Glutamatergic neuron (in vitro differentiated cells): ENCODE measurements around the gene SH3GL1. TPM values are rescaled to one million over a fixed set of nuclear protein-coding genes. Genes with fewer than 3 reads are reported as not detected.

Source experiments
- DNase-seq: peaks from one replicate; pipeline ENCODE4 v3.0.0; 2022
- H3K27ac Mint-ChIP-seq: one replicate; pipeline ENCODE4 v1.8.0; 2020; ENCODE audit warnings: mild to moderate bottlenecking, mixed read lengths, inconsistent platforms; ENCODE audit not compliant: unreplicated experiment
- H3K27me3 Mint-ChIP-seq: one replicate; pipeline ENCODE4 v1.8.0; 2020; ENCODE audit warnings: mild to moderate bottlenecking, moderate library complexity, mixed read lengths, inconsistent platforms; ENCODE audit not compliant: unreplicated experiment
- H3K36me3 Mint-ChIP-seq: one replicate; pipeline ENCODE4 v1.8.0; 2020; ENCODE audit warnings: mild to moderate bottlenecking, mixed read lengths, inconsistent platforms; ENCODE audit not compliant: unreplicated experiment
- H3K4me1 Mint-ChIP-seq: one replicate; pipeline ENCODE4 v1.8.0; 2020; ENCODE audit warnings: mild to moderate bottlenecking, low read depth, mixed read lengths, inconsistent platforms; ENCODE audit not compliant: unreplicated experiment
- H3K4me3 Mint-ChIP-seq: one replicate; pipeline ENCODE4 v1.8.0; 2020; ENCODE audit warnings: mild to moderate bottlenecking, mixed read lengths, inconsistent platforms; ENCODE audit not compliant: unreplicated experiment
- H3K9me3 Mint-ChIP-seq: one replicate; pipeline ENCODE4 v1.8.0; 2020; ENCODE audit warnings: mild to moderate bottlenecking, moderate library complexity, mixed read lengths, inconsistent platforms; ENCODE audit not compliant: unreplicated experiment
- CTCF ChIP-seq: fragments of 200-600 bp; sonication (generic); IDR thresholded peaks from one replicate; pipeline ENCODE4 v1.5.0; 2021; ENCODE audit not compliant: partially characterized antibody, unreplicated experiment
- total RNA-seq: library from RNA; stranded (reverse); fragmentation: NEBNext Ultra II Directional; extraction: Animal tissue kit (Norgen Biotek cat#: 25700); gene quantifications from one replicate; pipeline ENCODE4 v1.2.1, GENCODE V29; 2021; ENCODE audit not compliant: unreplicated experiment

The SH3GL1 gene
- total RNA-seq, 1 donor from 2014 or later, result 56.3 TPM

DNA sequence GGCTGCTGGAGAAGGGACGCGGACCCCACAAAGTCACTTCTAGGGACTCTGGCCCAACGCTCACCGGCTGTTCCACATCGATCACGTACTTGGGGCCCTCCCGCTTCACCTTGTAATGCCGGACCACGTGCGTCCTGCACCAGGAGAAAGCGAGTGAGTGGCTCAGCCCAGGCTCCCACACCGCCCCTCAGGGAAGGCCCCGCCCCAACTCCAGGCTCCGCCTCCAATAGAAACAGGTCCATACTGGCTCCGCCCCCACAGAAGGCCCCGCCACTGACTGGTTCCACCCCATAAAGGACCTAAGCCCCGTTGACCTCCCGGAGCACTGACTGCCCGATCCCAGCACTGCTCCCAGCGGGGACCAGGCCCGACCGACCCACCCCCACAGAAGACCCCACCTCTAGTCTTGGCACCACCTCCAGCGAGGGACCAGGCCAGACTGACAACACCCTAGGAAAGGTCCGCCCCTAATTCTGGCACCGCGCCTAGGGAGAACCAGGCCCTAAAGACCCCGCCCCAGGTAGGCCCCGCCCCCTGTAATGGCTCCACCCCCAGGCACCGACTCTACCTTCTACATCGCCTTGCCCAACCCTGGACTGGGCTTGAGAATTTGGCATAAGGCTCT lies 73.0 kb downstream of the SH3GL1 start:
- no peak for TF ChIP-seq CTCF
- peak overlapping the region; percentile 81 for H3K4me3 Mint-ChIP-seq
- no peaks in the 10 kb centered on the region for H3K36me3 Mint-ChIP-seq
- peaks cover 22% of the 10 kb centered on the region for H3K27me3 Mint-ChIP-seq
- H3K4me1 Mint-ChIP-seq, result peaks cover 3% of the 10 kb centered on the region
- peaks cover 9% of the 10 kb centered on the region for H3K9me3 Mint-ChIP-seq
- peak overlapping the region; percentile 62 for H3K27ac Mint-ChIP-seq
- peak; percentile 88 for DNase-seq

DNA sequence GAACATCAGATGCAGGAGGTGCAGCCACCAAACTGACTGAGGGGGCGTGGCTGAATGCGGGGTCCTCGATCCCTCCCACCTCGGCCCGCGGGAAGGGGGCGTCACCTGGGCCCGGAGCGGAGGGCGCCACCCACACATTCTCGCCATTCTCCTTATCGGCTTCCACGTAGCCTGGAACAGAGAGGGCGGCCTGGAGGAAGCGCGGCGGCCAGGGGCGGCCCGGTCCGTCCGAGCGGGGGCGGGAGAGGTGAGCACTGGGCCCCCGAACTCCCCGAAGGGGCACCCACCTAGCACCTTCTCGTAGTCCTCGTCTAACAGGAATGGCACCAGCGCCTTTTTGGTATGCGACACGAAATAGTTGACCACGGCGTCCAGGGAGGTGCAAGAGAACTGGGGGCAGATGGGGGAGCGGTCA lies 73.5 kb downstream of the SH3GL1 start:
- H3K27ac Mint-ChIP-seq, result no peak overlapping the region

GRCh38 chr19:4326215-4326836 lies 74.0 kb downstream of the SH3GL1 start:
- no peak for TF ChIP-seq CTCF
- H3K27ac Mint-ChIP-seq, result no peak overlapping the region

More for the DNA sequence above, 73.5 kb downstream of the SH3GL1 start:
- H3K4me3 Mint-ChIP-seq, result peak overlapping the region; percentile 81
- peaks cover 22% of the 10 kb centered on the region for H3K27me3 Mint-ChIP-seq
- no peak for TF ChIP-seq CTCF
- DNase-seq, result peak; percentile 45
- peaks cover 3% of the 10 kb centered on the region for H3K4me1 Mint-ChIP-seq
- H3K9me3 Mint-ChIP-seq, result peaks cover 9% of the 10 kb centered on the region
- H3K36me3 Mint-ChIP-seq, result no peaks in the 10 kb centered on the region

DNA sequence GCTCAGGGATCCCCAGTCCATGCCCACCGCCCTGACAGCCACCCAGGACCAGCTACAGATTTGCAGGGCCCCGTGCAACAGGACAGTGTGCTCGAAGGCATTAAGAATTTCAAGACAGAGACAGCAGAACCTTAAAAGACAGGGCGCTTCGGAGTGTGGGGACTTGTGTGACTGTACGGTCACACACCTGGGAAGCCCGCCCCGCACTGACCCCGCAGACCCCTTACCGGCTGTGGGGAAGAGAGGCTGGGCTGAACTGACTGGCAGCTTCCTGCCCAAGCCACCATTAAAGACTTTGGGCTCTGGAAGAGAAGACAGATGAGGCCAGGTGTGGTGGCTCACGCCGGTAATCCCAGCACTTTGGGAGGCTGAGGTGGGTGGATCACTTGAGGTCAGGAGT lies 76.1 kb downstream of the SH3GL1 start:
- no peak for TF ChIP-seq CTCF
- no peak overlapping the region for H3K27ac Mint-ChIP-seq
- peaks cover 3% of the 10 kb centered on the region for H3K4me1 Mint-ChIP-seq

More at GRCh38 chr19:4326215-4326836, 74.0 kb downstream of the SH3GL1 start:
- peaks cover 22% of the 10 kb centered on the region for H3K27me3 Mint-ChIP-seq
- H3K4me3 Mint-ChIP-seq, result peak overlapping the region; percentile 65
- H3K36me3 Mint-ChIP-seq, result no peaks in the 10 kb centered on the region
- DNase-seq, result no peak
- peaks cover 11% of the 10 kb centered on the region for H3K9me3 Mint-ChIP-seq
- H3K4me1 Mint-ChIP-seq, result peaks cover 3% of the 10 kb centered on the region

DNA sequence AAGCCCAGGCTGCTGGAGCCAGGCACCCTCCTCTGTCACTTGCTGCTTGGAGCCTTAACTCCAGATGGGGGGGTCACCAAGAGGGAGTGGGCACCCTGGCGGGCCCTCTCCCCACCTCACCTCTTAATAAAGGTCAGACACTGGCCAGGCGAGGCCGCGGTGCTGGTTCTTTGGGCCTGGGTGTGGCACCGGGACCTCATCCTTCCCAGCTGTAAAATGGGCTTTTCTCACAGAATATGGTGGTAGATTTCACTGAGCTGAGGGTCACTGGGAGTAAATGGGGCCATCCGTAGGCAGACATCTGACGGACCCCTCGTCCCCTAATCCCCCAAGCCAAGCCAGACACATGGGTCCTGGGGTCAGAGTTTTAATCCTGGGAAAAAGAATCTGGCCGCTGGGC lies 76.7 kb downstream of the SH3GL1 start:
- H3K27ac Mint-ChIP-seq, result no peak overlapping the region

More for the DNA sequence above, 76.1 kb downstream of the SH3GL1 start:
- Mint-ChIP-seq H3K36me3 (peaks cover 12% of the 10 kb centered on the region), H3K27me3 (peaks cover 23% of the 10 kb centered on the region), H3K9me3 (peaks cover 15% of the 10 kb centered on the region), H3K4me3 (no peak overlapping the region)
- DNase-seq, result no peak

More for the DNA sequence above, 76.7 kb downstream of the SH3GL1 start:
- no peak for DNase-seq
- Mint-ChIP-seq H3K4me3 (no peak overlapping the region), H3K4me1 (peaks cover 3% of the 10 kb centered on the region), H3K36me3 (peaks cover 18% of the 10 kb centered on the region), H3K27me3 (peaks cover 21% of the 10 kb centered on the region), H3K9me3 (peaks cover 20% of the 10 kb centered on the region)
- no peak for TF ChIP-seq CTCF
